G401 (cell line): ENCODE results near the gene IRF5. TPM values are rescaled to one million over a fixed set of nuclear protein-coding genes. Genes with fewer than 3 reads are reported as not detected.
"Not testable (repeated sequence)": the region's sequence is repeated elsewhere in the genome, so short reads cannot be mapped to it uniquely, and the experiment has no call there.

ENCODE experiments used
- DNase-seq: peaks from one replicate; pipeline ENCODE4 v3.0.0-alpha.2; 2015; ENCODE audit warnings: low spot score
- in situ Hi-C: cut with HindIII; loops from 2 replicates; pipeline ENCODE4 v1.10.0; 2016; ENCODE audit warnings: low sequenced_read_pairs, mixed read lengths
- total RNA-seq: library from RNA; depleted of rRNA; stranded (reverse); fragments of >200 nt; shearing (Covaris generic); gene quantifications from 2 replicates; pipeline ENCODE4 v1.2.3, GENCODE V29; 2014

The IRF5 gene
- total RNA-seq, 1 experiment from 2014 or later, result not detected

GRCh38 chr7:128948976-128949760 is 11.4 kb downstream of the IRF5 start:
- no peak for DNase-seq
- in situ Hi-C loops, result no loop called here

GRCh38 chr7:128951296-128951695 is 13.6 kb downstream of the IRF5 start:
- no peak for DNase-seq
- in situ Hi-C loops, result no loop called here

- no peak for DNase-seq
- in situ Hi-C loops, result no loop called here
Observed at GRCh38 chr7:128954150-128954549, 16.4 kb downstream of the IRF5 start.

GRCh38 chr7:128954830-128955802 is 17.4 kb downstream of the IRF5 start:
- no peak for DNase-seq
- in situ Hi-C loops, result no loop called here

- in situ Hi-C loops, result no loop called here
- no peak for DNase-seq
Observed at GRCh38 chr7:128955981-128956380, 18.3 kb downstream of the IRF5 start.

- DNase-seq, result no peak
- in situ Hi-C loops, result no loop called here
Observed at GRCh38 chr7:128959296-128959695, 21.6 kb downstream of the IRF5 start.

GRCh38 chr7:128961030-128961659 is 23.4 kb downstream of the IRF5 start:
- DNase-seq, result no peak
- in situ Hi-C loops, result no loop called here

- DNase-seq, result no peak
- in situ Hi-C loops, result no loop called here
Observed at GRCh38 chr7:128962899-128963298, 25.2 kb downstream of the IRF5 start.

GRCh38 chr7:128963327-128963757 is 25.6 kb downstream of the IRF5 start:
- in situ Hi-C loops, result no loop called here
- DNase-seq, result no peak

GRCh38 chr7:128968624-128969023 is 30.9 kb downstream of the IRF5 start:
- in situ Hi-C loops, result no loop called here
- DNase-seq, result no peak

GRCh38 chr7:128974241-128974934 is 36.7 kb downstream of the IRF5 start:
- in situ Hi-C loops, result no loop called here
- no peak for DNase-seq

- in situ Hi-C loops, result no loop called here
Observed at GRCh38 chr7:128982105-128982504, 44.4 kb downstream of the IRF5 start.

GRCh38 chr7:128985660-128986059 is 47.9 kb downstream of the IRF5 start:
- no peak for DNase-seq
- in situ Hi-C loops, result no loop called here

More at GRCh38 chr7:128982105-128982504, 44.4 kb downstream of the IRF5 start:
- DNase-seq, result no peak

- DNase-seq, result no peak
- in situ Hi-C loops, result no loop called here
Observed at GRCh38 chr7:128986609-128987008, 48.9 kb downstream of the IRF5 start.

- in situ Hi-C loops, result no loop called here
- DNase-seq, result no peak
Observed at GRCh38 chr7:128988372-128988771, 50.6 kb downstream of the IRF5 start.

GRCh38 chr7:128989961-128990360 is 52.2 kb downstream of the IRF5 start:
- DNase-seq, result no peak
- in situ Hi-C loops, result no loop called here

- DNase-seq, result no peak
- in situ Hi-C loops, result no loop called here
Observed at GRCh38 chr7:128993419-128993818, 55.7 kb downstream of the IRF5 start.

GRCh38 chr7:128994560-128994959 is 56.8 kb downstream of the IRF5 start:
- DNase-seq, in situ Hi-C loops: not testable (repeated sequence)

GRCh38 chr7:128997181-128997580 is 59.5 kb downstream of the IRF5 start:
- in situ Hi-C loops, result no loop called here
- no peak for DNase-seq
